GM12892 (cell line): ENCODE results near the gene POLR2E.

Experiments
- POLR2AphosphoS5 ChIP-seq: IDR thresholded peaks from 2 replicates; pipeline ENCODE4 v1.6.1; 2011; ENCODE audit warnings: low read depth, low read length, control low read depth
- TAF1 ChIP-seq: IDR thresholded peaks from 2 replicates; pipeline ENCODE4 v1.6.1; 2011; ENCODE audit warnings: low read depth, mild to moderate bottlenecking, control low read depth, low read length, borderline replicate concordance

DNA sequence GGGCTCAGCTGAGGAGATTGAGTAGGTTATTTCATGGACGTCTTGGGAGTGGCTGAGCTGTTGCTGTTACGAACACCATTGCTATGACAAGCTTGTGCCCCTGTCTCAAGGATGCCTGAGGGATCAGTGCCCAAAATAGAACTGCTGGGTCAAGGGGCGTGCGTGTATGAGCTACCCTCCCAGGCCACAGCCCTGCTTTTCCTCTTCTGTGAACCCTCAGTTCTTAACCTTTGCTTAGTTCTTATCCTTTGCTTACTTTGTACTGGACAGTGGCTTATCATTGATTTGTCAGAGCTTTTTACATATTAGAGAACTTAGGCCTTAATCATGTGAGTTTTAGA lies 19.2 kb downstream of the POLR2E start:
- TF ChIP-seq POLR2AphosphoS5 (no peak), TAF1 (no peak)
